ENCODE data around the gene RAB4B.

DNA sequence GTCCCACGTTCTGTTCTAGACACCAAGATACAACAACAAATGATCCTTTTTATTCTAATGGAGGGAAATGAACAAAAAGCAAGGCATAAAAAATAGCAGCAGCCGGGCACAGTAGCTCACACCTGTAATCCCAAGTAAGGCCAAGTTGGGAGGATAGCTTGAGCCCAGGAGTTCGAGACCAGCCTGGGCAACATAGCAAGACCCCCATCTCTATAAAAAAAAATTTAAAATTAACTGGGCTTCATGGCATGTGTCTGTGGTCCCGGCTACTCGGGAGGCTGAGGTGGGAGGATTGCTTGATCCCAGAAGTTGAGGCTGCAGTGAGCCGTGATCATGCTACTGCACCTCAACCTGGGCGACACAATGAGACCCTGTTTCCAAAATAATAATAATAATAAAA, 1.7 kb upstream of the RAB4B start:
- no peak for TF ChIP-seq ATF6 (CRISPR knock-in tag; IDR thresholded peaks at IDR 0.05)
- TF ChIP-seq, protein P1, sequence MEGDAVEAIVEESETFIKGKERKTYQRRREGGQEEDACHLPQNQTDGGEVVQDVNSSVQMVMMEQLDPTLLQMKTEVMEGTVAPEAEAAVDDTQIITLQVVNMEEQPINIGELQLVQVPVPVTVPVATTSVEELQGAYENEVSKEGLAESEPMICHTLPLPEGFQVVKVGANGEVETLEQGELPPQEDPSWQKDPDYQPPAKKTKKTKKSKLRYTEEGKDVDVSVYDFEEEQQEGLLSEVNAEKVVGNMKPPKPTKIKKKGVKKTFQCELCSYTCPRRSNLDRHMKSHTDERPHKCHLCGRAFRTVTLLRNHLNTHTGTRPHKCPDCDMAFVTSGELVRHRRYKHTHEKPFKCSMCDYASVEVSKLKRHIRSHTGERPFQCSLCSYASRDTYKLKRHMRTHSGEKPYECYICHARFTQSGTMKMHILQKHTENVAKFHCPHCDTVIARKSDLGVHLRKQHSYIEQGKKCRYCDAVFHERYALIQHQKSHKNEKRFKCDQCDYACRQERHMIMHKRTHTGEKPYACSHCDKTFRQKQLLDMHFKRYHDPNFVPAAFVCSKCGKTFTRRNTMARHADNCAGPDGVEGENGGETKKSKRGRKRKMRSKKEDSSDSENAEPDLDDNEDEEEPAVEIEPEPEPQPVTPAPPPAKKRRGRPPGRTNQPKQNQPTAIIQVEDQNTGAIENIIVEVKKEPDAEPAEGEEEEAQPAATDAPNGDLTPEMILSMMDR (IDR thresholded peaks at IDR 0.05): no peak
- TF ChIP-seq, protein P2, sequence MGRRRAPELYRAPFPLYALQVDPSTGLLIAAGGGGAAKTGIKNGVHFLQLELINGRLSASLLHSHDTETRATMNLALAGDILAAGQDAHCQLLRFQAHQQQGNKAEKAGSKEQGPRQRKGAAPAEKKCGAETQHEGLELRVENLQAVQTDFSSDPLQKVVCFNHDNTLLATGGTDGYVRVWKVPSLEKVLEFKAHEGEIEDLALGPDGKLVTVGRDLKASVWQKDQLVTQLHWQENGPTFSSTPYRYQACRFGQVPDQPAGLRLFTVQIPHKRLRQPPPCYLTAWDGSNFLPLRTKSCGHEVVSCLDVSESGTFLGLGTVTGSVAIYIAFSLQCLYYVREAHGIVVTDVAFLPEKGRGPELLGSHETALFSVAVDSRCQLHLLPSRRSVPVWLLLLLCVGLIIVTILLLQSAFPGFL (CRISPR knock-in tag; IDR thresholded peaks at IDR 0.05; ENCODE audit: borderline replicate concordance): no peak
- no peak for TF ChIP-seq ZNF232 (CRISPR knock-in tag; IDR thresholded peaks at IDR 0.05)
- TF ChIP-seq NFYB (CRISPR knock-in tag; conservative IDR thresholded peaks at IDR 0.05; ENCODE audit: low read depth): no peak
- TF ChIP-seq SP1 (CRISPR knock-in tag; conservative IDR thresholded peaks at IDR 0.05): no peak
- TF ChIP-seq, protein P3, sequence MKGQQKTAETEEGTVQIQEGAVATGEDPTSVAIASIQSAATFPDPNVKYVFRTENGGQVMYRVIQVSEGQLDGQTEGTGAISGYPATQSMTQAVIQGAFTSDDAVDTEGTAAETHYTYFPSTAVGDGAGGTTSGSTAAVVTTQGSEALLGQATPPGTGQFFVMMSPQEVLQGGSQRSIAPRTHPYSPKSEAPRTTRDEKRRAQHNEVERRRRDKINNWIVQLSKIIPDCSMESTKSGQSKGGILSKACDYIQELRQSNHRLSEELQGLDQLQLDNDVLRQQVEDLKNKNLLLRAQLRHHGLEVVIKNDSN (CRISPR knock-in tag; IDR thresholded peaks at IDR 0.05): no peak
- no peak for TF ChIP-seq RELA (CRISPR knock-in tag; IDR thresholded peaks at IDR 0.05; ENCODE audit: borderline replicate concordance)
- TF ChIP-seq GTF2I (CRISPR knock-in tag; conservative IDR thresholded peaks at IDR 0.05): no peak
- no peak for TF ChIP-seq AR (CRISPR knock-in tag; IDR thresholded peaks at IDR 0.05)
